UCSD-AML1 (cell line): ENCODE data around the gene CMTR1.
A peak's percentile ranks its signal among the peaks of the same experiment; 100 is the strongest.
"Not testable (repeated sequence)": the region's sequence is repeated elsewhere in the genome, so short reads cannot be mapped to it uniquely, and the experiment has no call there.

Source experiments
- DNase-seq: peaks from one replicate; lab custom pipeline; 2025; ENCODE audit not compliant: unreplicated experiment; lab: John Stamatoyannopoulos, UW

The CMTR1 gene

DNA sequence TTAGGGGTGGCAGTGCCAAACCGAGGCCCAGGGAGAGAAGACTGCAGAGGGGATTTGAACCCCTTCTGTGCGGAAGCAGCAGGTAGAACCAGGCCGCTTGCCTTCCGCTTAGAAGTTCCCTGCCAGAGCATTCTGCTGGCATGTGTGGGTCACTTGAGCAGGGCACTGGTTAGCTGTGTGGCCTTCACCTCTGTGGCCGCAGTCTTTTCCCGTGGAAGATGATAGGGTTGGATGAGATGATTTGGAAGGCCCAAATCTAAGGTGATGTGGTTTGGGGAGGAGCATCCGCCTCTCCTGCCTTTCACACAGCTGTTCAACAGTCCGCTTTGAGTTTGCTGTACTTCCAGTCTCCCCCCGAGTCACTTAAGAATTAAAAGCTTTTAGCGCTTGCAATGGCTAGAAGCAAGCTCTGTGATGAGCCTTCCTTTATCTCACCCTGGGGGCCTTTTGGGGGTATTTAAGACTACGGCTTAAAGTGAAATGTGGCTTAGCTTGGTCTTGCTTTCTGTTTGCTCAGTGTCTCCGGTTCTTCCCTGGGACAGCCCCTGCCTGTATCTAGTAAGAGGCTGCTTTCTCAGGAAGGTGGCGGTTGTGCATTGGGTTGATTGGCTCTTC, 743 bp downstream of the CMTR1 start:
- DNase-seq = peak; percentile 58

DNA sequence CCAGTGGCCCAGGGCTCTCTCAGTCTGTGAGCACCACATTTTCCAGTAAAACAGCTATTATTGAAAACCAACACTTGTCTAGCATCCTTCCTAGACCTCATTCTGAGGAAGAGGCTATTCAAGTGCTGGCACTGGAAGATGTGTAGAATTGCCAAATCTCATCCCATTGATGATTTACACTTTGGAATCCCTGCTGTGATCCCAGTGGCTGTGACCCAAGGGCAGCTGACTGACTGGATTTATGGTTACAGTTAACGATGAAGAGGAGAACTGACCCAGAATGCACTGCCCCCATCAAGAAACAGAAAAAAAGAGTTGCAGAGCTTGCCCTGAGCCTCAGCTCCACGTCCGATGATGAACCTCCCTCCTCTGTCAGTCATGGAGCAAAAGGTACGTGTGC, 2.4 kb downstream of the CMTR1 start:
- no peak for DNase-seq

DNA sequence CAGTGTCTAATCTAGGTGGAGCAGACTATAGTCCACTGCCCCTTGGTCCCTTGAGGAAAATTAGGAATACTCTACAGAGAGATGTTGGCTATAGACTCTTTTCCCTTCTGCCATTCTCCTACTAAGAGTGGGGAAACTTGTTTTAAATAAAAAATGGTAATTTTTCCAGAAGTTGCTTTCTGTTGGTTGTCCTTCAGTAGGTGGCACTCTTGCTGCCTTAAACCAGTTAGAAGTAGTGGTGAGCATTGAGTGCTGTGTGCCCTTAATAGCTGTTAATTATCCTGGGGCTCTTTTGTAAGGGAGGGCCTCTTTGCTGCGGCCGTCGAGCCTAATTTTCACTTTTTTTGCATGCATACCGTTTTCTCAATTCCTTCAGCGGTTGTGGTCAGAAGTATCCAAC, 2.8 kb downstream of the CMTR1 start:
- no peak for DNase-seq

DNA sequence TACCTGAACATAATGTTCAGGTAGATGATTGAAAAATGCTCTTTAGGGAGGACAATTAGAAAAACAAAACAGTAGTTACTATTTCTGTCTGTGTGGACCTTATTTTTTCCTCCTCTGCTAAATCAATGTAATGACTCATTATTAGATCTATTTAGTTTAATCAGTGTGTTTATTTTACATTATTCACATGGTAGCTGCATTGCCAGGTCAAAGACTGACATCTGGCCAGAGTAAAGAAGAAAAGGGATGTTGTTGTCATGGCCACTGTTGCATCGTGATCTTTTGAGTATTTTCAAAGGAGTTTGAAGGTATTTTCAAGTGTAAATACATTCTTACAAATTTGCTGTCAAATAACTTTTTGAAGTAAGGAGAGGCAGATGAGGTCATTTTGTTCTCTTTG, 5.9 kb downstream of the CMTR1 start:
- DNase-seq = no peak

DNA sequence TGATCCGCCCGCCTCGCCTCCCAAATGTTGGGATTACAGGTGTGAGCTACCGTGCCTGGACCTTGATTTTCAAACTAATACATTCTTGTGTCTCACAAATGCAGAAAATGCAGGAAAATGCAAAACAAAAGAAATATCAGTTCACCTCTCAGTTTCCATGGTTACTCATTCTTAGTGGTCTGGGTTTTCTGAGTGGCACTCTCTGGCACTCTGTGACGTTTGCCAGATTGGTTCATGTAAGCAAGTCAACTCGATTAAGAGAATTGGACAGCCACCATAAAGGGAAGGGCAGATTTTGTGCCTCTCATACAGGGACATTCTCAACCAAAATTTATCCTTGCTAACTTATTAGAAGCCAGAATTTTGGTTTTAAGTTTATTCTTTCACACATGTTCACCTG, 8.6 kb downstream of the CMTR1 start:
- no peak for DNase-seq

DNA sequence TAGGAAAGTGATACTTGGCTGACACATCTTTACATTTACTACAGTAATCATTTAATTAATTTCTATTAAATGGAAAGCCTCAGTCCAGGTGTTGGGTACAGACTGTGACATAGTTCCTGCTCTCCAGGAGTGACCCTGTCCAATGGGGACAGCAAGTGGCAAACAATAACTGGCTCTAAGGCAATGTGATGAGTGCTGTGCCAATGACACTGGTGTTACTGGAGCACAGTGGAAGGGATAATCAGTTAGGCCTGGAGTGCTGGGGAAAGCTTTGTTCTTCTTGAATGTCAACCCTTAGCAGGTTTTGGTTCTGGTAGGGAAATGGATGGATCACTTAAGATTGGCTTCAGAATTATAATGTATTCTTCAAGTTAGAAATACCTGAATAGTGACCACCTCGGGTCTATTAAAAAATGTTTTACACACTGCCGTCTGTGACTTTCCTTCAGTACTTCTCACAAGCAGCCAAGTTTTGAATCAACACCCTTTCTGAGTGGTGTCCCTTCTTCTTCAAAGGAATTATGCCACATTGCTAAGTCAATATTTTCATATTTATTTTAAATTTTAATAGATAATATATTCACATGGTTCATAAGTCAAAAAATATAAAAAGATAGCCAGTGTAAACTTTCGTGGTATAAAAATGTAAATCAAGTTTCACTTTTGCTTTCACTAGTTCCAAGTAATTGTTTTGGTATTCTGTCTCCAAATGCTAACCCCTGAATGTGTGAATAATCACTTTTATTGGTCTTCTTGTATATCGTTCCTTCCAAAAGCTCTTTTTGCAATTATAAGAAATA, 9.6 kb downstream of the CMTR1 start:
- DNase-seq = no peak

DNA sequence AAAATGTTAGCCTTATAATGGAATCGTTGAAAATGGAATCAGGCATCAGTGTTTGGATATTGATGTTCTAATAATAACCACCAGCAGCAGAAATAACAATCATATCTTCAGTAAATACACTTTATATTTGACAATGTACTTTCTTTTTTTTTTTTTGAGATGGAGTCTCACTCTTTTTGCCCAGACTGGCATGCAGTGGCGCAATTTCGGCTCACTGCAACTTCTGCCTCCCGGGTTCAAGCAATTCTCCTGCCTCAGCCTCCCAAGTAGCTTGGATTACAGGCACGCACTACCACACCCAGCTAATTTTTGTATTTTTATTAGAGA, 10.2 kb downstream of the CMTR1 start:
- not testable (repeated sequence) for DNase-seq

DNA sequence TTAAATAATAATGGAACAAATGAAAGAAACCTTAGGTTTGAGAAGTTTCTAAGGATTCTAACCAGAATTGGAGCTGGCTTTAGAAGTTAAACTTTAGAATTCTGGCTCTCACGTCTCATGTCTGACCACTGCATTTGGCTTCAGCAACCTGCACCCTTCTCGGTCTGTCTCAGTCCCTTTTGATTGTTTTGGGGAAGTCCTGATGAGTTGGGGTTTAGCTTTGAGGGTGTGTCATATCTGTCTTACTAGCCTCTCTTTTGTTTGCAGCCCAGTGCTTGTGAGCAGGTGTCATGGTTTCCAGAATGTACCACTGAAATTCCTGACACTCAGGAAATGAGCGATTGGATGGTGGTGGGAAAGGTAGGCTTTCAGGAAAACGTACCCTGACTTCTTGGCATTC, 17.0 kb downstream of the CMTR1 start:
- DNase-seq = no peak

DNA sequence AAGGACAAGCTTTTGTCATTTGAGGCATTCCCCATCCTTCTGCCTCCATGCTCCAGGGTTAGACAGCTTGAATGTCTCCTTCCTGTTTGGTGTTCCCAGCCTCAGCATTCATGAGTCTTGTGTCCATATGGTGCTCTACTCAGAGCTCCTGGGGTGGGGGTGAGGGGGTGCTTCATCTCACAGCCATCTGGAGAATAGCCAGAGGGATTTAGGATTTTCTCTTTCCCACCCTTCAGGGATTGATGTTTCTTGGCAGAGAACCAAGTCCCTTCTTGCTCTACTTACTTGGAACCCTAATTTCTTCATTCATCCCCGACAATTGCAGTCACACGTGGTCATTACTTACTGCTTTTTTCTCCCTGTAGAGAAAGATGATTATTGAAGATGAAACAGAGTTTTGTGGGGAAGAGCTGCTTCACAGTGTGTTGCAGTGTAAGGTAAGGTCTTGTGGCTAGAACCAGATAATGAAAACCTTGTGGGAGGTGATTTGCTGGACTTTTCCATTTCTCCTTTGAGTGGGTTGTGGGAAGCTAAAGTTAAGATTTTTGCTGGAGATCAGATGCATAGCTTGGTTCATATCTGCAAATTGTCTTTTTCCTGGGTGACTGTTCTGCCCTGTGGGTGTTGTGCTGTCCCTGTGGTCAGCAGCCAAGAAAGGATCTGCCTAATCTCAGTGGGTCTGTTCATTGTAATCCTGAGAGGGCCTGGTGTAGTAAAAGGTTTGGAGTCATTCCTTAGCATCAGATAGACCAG, 18.6 kb downstream of the CMTR1 start:
- DNase-seq = no peak

DNA sequence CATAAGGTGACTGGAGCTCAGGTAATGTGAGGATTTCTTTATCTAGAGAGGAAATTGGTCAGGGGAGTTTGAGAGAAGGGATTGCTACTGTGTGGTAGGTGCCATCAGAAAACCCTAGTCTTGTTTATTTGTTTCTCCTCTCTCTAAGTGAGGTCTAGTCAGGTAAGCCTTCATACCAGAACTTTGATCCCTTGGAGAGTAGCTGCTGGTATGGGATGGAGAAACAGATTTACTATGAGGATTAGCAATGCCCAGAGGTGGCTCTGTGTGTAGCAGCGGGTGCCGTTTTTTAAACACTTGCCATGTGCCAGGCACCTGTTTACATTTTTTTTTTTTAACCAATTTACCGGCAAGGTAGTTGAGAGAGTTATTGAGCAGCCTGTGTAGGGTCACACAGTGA, 19.5 kb downstream of the CMTR1 start:
- no peak for DNase-seq

DNA sequence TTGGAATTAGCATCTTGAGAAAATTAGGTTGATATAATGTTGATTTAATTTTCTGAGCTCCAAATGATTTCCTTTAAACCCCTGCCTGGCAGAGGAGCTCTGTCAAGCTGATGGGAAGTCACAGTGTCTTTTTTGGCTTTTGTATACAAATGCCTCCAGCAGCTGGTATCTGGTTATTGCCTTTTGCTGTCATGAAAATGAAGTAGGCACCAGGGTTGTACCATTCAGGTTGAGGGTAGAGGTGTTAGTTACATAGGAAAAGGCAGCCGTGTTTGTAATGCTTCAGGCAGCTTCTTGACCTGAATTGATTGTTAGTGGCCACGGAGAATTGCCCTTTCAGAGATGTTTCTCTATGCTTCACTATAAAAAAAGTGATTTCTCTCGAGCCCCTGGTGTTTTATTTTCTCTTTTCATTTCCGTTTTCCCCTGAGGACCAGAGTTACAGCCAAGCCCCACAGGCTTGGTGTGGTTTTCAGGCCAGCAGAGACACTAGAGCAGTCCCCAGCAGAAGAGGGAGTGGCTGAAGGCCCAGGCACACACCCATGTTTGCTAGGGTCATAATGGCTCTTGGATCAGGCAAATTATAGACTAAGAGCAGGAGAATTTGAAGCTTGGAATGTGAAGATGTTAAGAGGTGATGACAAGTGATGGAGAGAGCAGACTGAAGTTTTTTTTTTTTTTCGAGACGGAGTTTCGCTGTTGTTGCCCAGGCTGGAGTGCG, 21.6 kb downstream of the CMTR1 start:
- DNase-seq = no peak

DNA sequence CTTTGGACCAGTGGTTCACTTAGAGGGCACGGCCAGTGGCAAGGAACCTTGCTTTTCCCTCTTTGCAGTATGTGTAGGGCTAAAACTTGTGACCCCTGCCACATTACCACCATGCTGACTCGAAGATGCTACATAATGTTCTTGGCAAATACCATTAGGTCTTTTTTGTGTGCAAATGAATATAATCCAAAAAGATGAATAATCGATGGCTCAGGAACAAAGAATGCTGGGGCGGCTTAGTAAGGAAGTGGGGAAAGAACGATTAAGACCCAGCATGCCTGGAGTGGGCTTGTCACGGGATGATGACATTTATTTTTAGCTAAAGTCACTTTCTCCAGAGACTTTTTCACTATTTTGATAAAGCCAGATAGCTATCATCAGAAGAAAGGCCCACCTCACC, 23.1 kb downstream of the CMTR1 start:
- no peak for DNase-seq

DNA sequence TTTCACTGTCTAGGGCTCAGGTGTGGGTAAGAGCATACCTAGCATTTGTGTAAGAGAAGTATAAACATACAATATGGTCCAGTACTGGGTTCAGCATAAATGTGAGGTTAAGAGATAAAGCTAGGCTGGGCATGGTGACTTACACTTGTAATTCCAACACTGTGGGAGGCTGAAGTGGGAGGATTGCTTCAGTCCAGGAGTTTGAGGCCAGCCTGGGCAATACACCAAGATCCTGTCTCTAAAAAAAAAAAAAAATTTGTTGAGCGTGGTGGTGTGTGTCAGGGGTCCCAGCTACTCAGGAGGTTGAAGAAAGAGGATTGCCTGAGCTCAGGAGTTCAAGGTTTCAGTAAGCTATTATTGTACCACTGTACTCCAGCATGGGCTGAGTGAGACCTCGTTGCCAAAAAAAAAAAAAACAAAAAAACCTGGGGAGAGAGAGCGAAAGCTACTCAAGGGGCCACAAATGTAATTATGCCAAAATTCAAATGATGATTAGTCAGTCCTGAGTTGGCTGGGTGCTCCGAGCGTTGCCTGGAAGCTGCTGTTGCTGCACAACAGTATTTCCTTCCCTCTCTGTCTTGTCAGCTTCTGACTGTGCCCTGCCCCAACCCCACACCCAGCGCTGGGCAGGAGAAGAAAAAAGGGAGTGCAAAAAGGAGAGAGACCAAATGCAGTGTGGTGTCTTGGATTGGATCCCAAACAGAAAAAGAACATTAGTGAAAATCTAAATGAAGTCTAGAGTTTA, 24.0 kb downstream of the CMTR1 start:
- no peak for DNase-seq

DNA sequence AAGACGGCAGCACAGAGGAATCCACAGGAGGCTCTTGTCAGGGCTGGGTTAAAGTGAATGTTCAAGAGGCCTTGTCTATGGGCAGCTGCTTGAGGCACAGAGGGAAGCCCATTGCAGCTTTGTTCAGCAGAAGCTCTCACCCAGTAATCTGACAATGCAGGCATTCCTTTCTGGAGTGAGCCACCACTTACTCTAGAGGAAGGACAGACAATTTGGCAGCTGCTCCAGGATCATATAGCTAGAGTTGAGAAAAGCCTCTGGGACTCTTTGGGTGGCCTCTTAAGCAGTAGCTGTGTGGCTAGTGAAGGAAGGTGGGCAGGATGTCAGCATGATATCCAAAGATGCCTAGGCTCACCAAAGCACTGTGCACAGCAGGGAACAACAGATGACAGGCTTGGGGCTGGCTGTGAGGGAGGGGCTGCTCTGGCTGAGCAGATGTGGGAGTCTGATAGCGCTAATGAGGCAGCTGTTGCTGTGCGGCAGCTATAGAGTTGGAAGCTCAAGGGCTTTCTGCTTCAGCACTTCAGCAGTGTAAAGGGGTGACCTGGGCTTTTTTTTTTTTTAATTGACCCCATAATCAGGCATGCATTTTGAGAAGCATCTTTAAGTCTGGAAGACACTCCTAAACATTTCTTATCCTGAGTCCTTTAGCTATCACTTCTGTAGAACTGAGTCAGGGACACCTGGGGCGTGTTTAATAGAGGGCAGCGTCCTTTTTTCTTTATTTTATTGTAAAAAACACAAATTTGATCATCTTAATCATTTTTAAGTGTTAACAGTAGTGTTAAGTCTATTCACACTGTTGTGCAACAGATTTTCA, 27.2 kb downstream of the CMTR1 start:
- DNase-seq = no peak

DNA sequence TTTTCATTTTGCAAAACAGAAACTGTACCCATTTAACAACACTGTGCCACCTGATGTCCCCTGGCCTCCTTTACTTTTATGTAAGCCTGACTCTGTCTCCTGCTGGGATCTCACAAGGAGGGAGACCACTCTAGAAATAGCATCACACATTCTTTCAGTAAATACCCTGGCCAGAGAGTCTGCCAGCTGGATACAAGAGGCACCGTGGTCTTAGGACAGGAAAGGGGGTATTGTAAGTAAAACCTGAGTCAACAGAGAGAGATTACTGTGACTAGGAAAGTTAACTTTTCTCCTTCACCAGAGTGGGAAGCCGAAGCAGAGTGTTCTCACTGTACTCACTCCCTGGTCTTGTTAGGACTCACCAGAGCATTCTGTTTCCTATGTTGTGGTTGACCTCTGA, 27.8 kb downstream of the CMTR1 start:
- no peak for DNase-seq

DNA sequence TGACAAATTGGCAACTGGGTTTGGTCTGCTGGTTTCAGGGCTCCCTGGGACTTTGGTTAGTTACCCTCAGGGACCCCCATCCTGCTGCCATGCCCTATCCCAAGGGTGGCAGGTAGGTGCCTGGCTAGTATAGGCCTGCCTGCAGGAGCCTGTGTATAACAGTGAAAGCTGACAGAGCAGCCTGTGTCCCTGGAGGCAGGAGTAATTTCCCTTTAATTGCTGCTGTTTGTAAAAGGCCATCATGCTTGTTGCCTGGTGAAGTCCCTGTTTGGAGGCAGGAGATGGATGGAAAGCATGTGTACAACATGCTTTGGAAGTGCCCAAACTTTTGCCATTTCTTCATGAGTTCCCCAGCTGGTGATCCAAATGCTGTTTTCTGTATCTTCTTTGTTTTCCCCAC, 30.1 kb downstream of the CMTR1 start:
- no peak for DNase-seq

DNA sequence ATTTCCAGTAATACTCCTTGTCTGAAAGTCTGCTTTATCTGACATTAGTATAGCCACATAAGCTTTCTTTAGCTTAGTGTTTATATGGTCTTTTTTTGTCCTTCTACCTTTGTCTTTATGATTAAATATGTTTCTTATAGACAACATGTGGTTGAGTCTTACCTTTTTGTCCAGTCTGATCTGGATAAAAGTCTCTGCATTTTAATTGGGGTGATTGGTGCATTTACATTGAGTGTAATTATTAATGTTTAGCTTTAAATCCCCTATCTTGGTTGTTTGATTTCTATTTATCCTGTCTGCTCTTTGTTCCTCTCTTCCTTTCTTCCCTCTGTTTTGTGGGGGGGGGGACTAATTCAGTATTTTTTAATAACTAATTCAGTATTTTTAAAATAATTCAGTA, 34.7 kb downstream of the CMTR1 start:
- DNase-seq = no peak

DNA sequence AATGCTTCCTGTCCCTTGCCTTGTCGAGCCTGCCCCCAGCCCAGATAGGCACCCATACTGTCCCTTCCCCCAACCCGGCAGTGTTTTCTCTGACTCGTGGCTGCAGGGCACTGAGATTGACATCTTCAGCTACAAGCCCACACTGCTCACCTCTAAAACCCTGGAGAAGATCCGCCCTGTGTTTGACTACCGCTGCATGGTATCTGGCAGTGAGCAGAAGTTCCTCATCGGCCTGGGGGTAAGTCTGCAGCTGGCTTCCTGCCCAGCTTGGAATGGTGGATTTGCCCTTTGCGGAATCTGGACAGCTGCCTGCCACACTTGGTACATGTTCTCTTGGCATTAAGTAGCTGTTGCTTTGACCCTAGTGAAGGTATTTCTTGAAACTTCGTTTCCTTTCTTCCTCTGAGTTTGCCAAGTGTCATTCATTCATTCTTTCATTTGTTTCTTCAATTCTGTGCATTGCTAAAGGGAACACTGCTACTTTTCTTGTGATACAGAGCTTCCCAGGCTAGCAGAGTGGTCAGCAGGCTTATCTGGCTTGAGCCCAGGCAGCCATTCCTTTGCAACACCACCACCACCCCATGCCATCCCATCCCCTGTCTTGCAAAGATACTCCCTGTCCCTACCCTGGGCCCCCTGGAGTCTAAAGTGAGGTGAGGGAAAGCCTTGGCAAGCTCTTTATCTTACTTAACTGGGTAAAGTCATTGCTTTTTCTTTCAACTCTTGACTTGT, 40.5 kb downstream of the CMTR1 start:
- no peak for DNase-seq

DNA sequence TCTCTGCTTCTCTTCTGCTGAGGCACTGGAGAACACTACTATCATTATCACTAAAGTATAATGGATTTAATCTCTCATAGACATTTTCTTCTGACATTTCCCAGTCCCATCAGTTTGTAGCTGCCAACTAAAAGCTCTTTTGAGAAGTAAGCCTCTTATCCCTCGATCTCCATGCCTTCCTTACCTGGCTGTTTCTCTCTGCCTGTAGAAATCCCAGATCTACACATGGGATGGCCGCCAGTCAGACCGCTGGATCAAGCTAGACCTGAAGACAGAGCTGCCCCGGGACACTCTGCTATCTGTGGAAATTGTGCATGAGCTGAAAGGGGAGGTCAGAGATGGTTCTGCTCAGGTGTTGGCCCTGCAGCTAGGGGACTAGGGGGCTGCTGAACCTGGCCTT, 41.3 kb downstream of the CMTR1 start:
- no peak for DNase-seq

DNA sequence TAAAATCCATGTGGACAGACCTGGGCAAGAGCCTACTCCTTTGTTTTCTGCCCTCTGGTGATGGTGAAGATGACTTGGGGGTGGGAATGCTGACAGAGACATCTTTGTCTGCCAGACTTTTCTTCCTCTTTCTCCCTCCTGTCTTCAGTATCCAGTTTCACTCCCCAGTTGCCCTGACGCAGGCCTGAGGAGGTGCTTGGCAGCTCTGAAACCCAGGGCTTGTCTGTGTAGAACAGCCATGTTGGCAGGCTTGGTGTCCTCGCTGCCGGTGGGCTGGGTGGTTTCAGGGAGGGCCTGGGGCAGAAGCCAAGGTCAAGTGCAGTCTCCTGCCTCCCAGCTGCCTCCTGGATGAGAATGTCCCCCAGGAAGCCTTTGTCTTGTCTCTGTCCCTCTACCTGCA, 44.2 kb downstream of the CMTR1 start:
- no peak for DNase-seq
